Neutrophil (primary cell): ENCODE measurements around the gene THSD1.

ENCODE experiments used
- H3K27ac ChIP-seq: fragments of 200-600 bp; sonication (generic); 2 replicates; pipeline ENCODE4 v1.5.1; 2016; ENCODE audit warnings: mild to moderate bottlenecking, moderate library complexity
- H3K27me3 ChIP-seq: fragments of 200-600 bp; sonication (generic); 2 replicates; pipeline ENCODE4 v1.6.0; 2016; ENCODE audit warnings: mild to moderate bottlenecking
- H3K36me3 ChIP-seq: fragments of 200-600 bp; sonication (generic); 2 replicates; pipeline ENCODE4 v1.5.1; 2017
- H3K4me1 ChIP-seq, 2 experiments: fragments of 200-600 bp in 1 of 2; sonication (generic) in 1 of 2; 1 replicate in 1 of 2; 2 replicates in 1 of 2; pipeline versions ENCODE4 v1.5.1 to v1.6.1; 2013 to 2016; ENCODE audit warnings: low read depth in 1 of 2, low read length in 1 of 2, mild to moderate bottlenecking in 1 of 2, moderate library complexity in 1 of 2; ENCODE audit not compliant: control insufficient read depth in 1 of 2, insufficient read depth in 1 of 2
- H3K4me3 ChIP-seq, 2 experiments: fragments of 200-600 bp in 1 of 2; sonication (generic) in 1 of 2; 1 replicate in 1 of 2; 2 replicates in 1 of 2; pipeline ENCODE4 v1.5.1; 2013 to 2016; ENCODE audit warnings: low read depth in 1 of 2, low read length in 1 of 2, mild to moderate bottlenecking in 1 of 2, moderate library complexity in 1 of 2
- H3K9me3 ChIP-seq: fragments of 200-600 bp; sonication (generic); 2 replicates; pipeline ENCODE4 v1.5.1; 2016
- CTCF ChIP-seq: fragments of 200-600 bp; sonication (generic); IDR thresholded peaks from 2 replicates; pipeline ENCODE4 v1.5.1; 2016; ENCODE audit warnings: antibody characterized with exemption

Gene THSD1

GRCh38 chr13:52405767-52406494 is at the start of gene THSD1:
TSS of gene THSD1 (minus strand) at chr13:52406172. CDS start at chr13:52402600, 3,572 bp downstream.
- no peaks in the 10 kb centered on the region for H3K9me3 ChIP-seq
- no peak within 1 kb of the TSS for H3K4me3 ChIP-seq
- no peak within 1 kb of the TSS for H3K27ac ChIP-seq
- peaks cover 62% of the 10 kb centered on the region for H3K27me3 ChIP-seq
- no peak for TF ChIP-seq CTCF
- H3K36me3 ChIP-seq, result no peaks in the 10 kb centered on the region
- peaks cover 3 to 16% of the 10 kb centered on the region in 2 experiments for H3K4me1 ChIP-seq

GRCh38 chr13:52455677-52456041 is 49.7 kb upstream of the THSD1 start:
- peaks cover 26 to 27% of the 10 kb centered on the region in 2 experiments for H3K4me1 ChIP-seq
- peak overlapping the region; percentile 94 for H3K27ac ChIP-seq
- H3K36me3 ChIP-seq, result peaks cover under 1% of the 10 kb centered on the region
- peak overlapping the region; percentile 85 to 92 for H3K4me3 ChIP-seq
- no peaks in the 10 kb centered on the region for H3K27me3 ChIP-seq
- H3K9me3 ChIP-seq, result no peaks in the 10 kb centered on the region
- TF ChIP-seq CTCF, result no peak

- peak; percentile 70 for TF ChIP-seq CTCF
- Histone ChIP-seq H3K4me3 (peak within 1 kb of the TSS; percentile 85 to 92), H3K27me3 (no peaks in the 10 kb centered on the region), H3K4me1 (peaks cover 27 to 30% of the 10 kb centered on the region in 2 experiments), H3K36me3 (no peaks in the 10 kb centered on the region), H3K9me3 (no peaks in the 10 kb centered on the region), H3K27ac (peak within 1 kb of the TSS; percentile 94)
Measured at GRCh38 chr13:52454820-52455676, 49.1 kb upstream of the THSD1 start, which contains the start of gene CKAP2. TSS of gene CKAP2 (plus strand) at chr13:52455478. CDS start at chr13:52455557, 79 bp downstream.

- no peak for TF ChIP-seq CTCF
- Histone ChIP-seq H3K27me3 (no peaks in the 10 kb centered on the region), H3K4me3 (peak overlapping the region; percentile 85 to 92), H3K27ac (peak overlapping the region; percentile 94), H3K4me1 (peaks cover 30 to 35% of the 10 kb centered on the region in 2 experiments), H3K9me3 (no peaks in the 10 kb centered on the region), H3K36me3 (no peaks in the 10 kb centered on the region)
Measured at GRCh38 chr13:52454459-52454819, 48.5 kb upstream of the THSD1 start.

- H3K27me3 ChIP-seq, result no peaks in the 10 kb centered on the region
- H3K4me1 ChIP-seq, result peaks cover 43 to 46% of the 10 kb centered on the region in 2 experiments
- H3K36me3 ChIP-seq, result no peaks in the 10 kb centered on the region
- no peak overlapping the region for H3K4me3 ChIP-seq
- no peak for TF ChIP-seq CTCF
- no peak overlapping the region for H3K27ac ChIP-seq
- no peaks in the 10 kb centered on the region for H3K9me3 ChIP-seq
Measured at GRCh38 chr13:52452470-52452869, 46.5 kb upstream of the THSD1 start.
